Erythroblast (primary cell): ENCODE data around the gene SLC24A3.

ENCODE experiments used
- GATA1 ChIP-seq: IDR thresholded peaks from 2 replicates; pipeline ENCODE4 v1.6.1; 2011; ENCODE audit warnings: low read depth, mild to moderate bottlenecking, control low read depth, low read length, moderate library complexity
- POLR2A ChIP-seq: IDR thresholded peaks from 2 replicates; pipeline ENCODE4 v1.6.1; 2011; ENCODE audit warnings: mild to moderate bottlenecking, low read length

- no peak for TF ChIP-seq POLR2A
- TF ChIP-seq GATA1, result no peak
Measured at GRCh38 chr20:19223640-19224039, 11.2 kb downstream of the SLC24A3 start.
